Measurements from ENCODE around the gene FAIM2. TPM values are rescaled to one million over a fixed set of nuclear protein-coding genes. Genes with fewer than 3 reads are reported as not detected.

The FAIM2 gene
- total and polyA plus RNA-seq, 10 of the 15 experiments (the other 5 are each of a cell fraction or from before 2014, with no cell fraction given) = not detected

- in situ Hi-C loops (cut with MboI) = no loop called here
- H3K27me3 ChIP-seq (replicated peaks in 1 of 2; ENCODE audit: control insufficient read depth in 2 of 2, insufficient read depth in 2 of 2, low read length in 1 of 2) = no peaks in the 10 kb centered on the region
- intact Hi-C loops (cut with micrococcal nuclease; ENCODE audit: unreplicated experiment) = loop anchor here (1.0 kb wide), 1 partner anchor 15 kb away; no protein-coding TSS in a partner anchor
- FAIRE-seq (no peak), DNase-seq (ENCODE audit: low read depth, low spot score) (no peak), ATAC-seq (peak; percentile 50)
- SMC1A ChIA-PET (ENCODE audit: uncharacterized antibody, unreplicated experiment) = interaction anchor here (0.7 to 5.3 kb wide), 6 partner anchors 12 to 86 kb away, joined by 3 to 32 read pairs (median 4); partner anchors contain the start of genes BCDIN3D and TMBIM6
- H3K27ac ChIP-seq (ENCODE audit: control insufficient read depth, insufficient read depth) = peak overlapping the region; percentile 51; the same call in 1 of the 2 replicates
- H3K9me3 ChIP-seq (replicated peaks; ENCODE audit: control insufficient read depth, insufficient read depth, low read length) = no peaks in the 10 kb centered on the region
- peak overlapping the region; percentile 99 for H3K4me3 ChIP-seq
- peaks cover 19% of the 10 kb centered on the region for H3K79me2 ChIP-seq (ENCODE audit: control insufficient read depth, insufficient read depth, low read length)
- peaks cover 26% of the 10 kb centered on the region for H3K4me1 ChIP-seq (ENCODE audit: control insufficient read depth, insufficient read depth, low read length)
- peak overlapping the region; percentile 45 for H2AFZ ChIP-seq (ENCODE audit: control insufficient read depth, low read depth, low read length)
- no TSS peak for BruUV-seq (replicated peaks)
- peak overlapping the region; percentile 93 for H3K4me2 ChIP-seq (ENCODE audit: control insufficient read depth, insufficient read depth)
- RAD21 ChIA-PET (ENCODE audit: unreplicated experiment) = interaction anchor here (0.9 to 1.6 kb wide), 6 partner anchors 11 to 124 kb away, joined by 3 to 13 read pairs (median 5); partner anchors contain the start of genes BCDIN3D and TMBIM6
- H4K20me1 ChIP-seq (ENCODE audit: control insufficient read depth, insufficient read depth) = 0 out of 2 replicates have a peak, but pooled peaks cover 3% of the 10 kb centered on the region
- peak overlapping the region; percentile 71 for H3K9ac ChIP-seq (ENCODE audit: control insufficient read depth, insufficient read depth, low read length)
- no peaks in the 10 kb centered on the region; a peak in 1 of 4 replicates for H3K36me3 ChIP-seq (ENCODE audit: control insufficient read depth in 2 of 2, insufficient read depth in 2 of 2, low read length in 1 of 2)
- TF ChIP-seq NR2C1 (IDR thresholded peaks at IDR 0.05) (peak; percentile 78), SUZ12 (IDR thresholded peaks at IDR 0.05; ENCODE audit: unreplicated experiment) (no peak), TAF1 (IDR thresholded peaks at IDR 0.05; ENCODE audit: borderline replicate concordance, low read depth, low read length) (no peak), KAT2A (conservative IDR thresholded peaks at IDR 0.05; ENCODE audit: control insufficient read depth, low read depth, low read length) (no peak), SMC3 (IDR thresholded peaks at IDR 0.05; ENCODE audit: borderline replicate concordance, low read length) (no peak), JUND (IDR thresholded peaks at IDR 0.05; ENCODE audit: low read depth, low read length) (no peak), GABPA (IDR thresholded peaks at IDR 0.05; ENCODE audit: low read depth) (peak; percentile 68), NRF1 (conservative IDR thresholded peaks at IDR 0.05; ENCODE audit: low read depth, low read length) (peak; percentile 26; the same call in 1 of the 2 replicates), NBN (IDR thresholded peaks at IDR 0.05) (no peak), RAD21 (IDR thresholded peaks at IDR 0.05; ENCODE audit: insufficient read depth, low read depth, low read length) (no peak), SMAD5 (IDR thresholded peaks at IDR 0.05; ENCODE audit: low read depth) (no peak), YY1 (IDR thresholded peaks at IDR 0.05; ENCODE audit: low read depth, low read length) (no peak), MYB (IDR thresholded peaks at IDR 0.05; ENCODE audit: borderline replicate concordance, low read depth, low read length) (no peak), NR2F1 (conservative IDR thresholded peaks at IDR 0.05) (no peak), HDGF (IDR thresholded peaks at IDR 0.05) (no peak), ETV6 (conservative IDR thresholded peaks at IDR 0.05 in 1 of 2, IDR thresholded peaks at IDR 0.05 in 1 of 2; ENCODE audit: borderline replicate concordance in 1 of 2, low read depth in 1 of 2) (no peak), RELA (IDR thresholded peaks at IDR 0.05; ENCODE audit: borderline replicate concordance, partially characterized antibody) (peak; percentile 11)
- TF ChIP-seq, protein P1, sequence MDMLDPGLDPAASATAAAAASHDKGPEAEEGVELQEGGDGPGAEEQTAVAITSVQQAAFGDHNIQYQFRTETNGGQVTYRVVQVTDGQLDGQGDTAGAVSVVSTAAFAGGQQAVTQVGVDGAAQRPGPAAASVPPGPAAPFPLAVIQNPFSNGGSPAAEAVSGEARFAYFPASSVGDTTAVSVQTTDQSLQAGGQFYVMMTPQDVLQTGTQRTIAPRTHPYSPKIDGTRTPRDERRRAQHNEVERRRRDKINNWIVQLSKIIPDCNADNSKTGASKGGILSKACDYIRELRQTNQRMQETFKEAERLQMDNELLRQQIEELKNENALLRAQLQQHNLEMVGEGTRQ (IDR thresholded peaks at IDR 0.05; ENCODE audit: borderline replicate concordance, low read depth, low read length) = no peak
- 25% methylated on average over 28 of the region's 38 CpGs for WGBS (ENCODE audit: insufficient coverage, insufficient replicate concordance, low lambda C conversion rate, missing lambda C conversion rate)
- POLR2A ChIA-PET = interaction anchor here (0.6 to 1.3 kb wide), 6 partner anchors 12 to 926 kb away, joined by 3 to 6 read pairs (median 4); partner anchors contain the start of gene BCDIN3D
- CTCF ChIA-PET = interaction anchor here (1.0 to 7.7 kb wide), 5 partner anchors 12 to 140 kb away, joined by 4 to 61 read pairs (median 11); partner anchors contain the start of gene TMBIM6
Measured at GRCh38 chr12:49827401-49828099, 76.2 kb downstream of the FAIM2 start.

All from GM12878 (cell line).